ENCODE data around the gene PLXNA4. TPM values are rescaled to one million over a fixed set of nuclear protein-coding genes. Genes with fewer than 3 reads are reported as not detected.

The PLXNA4 gene
- total RNA-seq, 1 experiment from 2014 or later, result not detected

DNA sequence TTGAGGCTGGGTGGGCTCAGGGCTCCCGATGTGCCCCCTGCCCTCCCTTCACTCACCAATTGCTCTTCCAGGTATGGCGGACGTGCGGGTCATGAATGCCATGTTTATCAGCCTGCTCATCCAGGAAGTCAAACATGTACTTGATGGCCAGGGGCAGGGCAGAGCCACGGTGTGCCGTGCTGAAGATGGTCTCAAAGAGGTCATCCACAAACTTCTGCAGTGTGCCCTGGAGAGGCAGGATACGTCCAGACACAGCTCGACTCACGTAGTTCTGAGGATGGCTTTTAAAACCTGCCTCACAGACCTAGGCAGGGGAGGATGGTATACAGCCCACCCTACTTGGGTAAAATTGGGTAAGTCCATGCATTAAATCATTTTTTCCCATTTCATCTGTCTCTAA, 431.2 kb downstream of the PLXNA4 start:
- Mint-ChIP-seq H3K4me1 (ENCODE audit: insufficient read depth, unreplicated experiment) (peaks cover 6% of the 10 kb centered on the region), H3K27ac (ENCODE audit: low read depth, unreplicated experiment) (no peak overlapping the region), H3K9me3 (ENCODE audit: unreplicated experiment) (no peaks in the 10 kb centered on the region), H3K36me3 (ENCODE audit: insufficient read depth, unreplicated experiment) (no peaks in the 10 kb centered on the region), H3K4me3 (ENCODE audit: unreplicated experiment) (no peak overlapping the region), H3K27me3 (ENCODE audit: insufficient read depth, unreplicated experiment) (no peaks in the 10 kb centered on the region)
- TF ChIP-seq, protein P1, sequence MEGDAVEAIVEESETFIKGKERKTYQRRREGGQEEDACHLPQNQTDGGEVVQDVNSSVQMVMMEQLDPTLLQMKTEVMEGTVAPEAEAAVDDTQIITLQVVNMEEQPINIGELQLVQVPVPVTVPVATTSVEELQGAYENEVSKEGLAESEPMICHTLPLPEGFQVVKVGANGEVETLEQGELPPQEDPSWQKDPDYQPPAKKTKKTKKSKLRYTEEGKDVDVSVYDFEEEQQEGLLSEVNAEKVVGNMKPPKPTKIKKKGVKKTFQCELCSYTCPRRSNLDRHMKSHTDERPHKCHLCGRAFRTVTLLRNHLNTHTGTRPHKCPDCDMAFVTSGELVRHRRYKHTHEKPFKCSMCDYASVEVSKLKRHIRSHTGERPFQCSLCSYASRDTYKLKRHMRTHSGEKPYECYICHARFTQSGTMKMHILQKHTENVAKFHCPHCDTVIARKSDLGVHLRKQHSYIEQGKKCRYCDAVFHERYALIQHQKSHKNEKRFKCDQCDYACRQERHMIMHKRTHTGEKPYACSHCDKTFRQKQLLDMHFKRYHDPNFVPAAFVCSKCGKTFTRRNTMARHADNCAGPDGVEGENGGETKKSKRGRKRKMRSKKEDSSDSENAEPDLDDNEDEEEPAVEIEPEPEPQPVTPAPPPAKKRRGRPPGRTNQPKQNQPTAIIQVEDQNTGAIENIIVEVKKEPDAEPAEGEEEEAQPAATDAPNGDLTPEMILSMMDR (IDR thresholded peaks at IDR 0.05; ENCODE audit: unreplicated experiment), result no peak
- POLR2A ChIA-PET, result interaction anchor here (0.9 kb wide), 1 partner anchor 137 kb away, joined by 4 read pairs; no protein-coding TSS in a partner anchor
- CTCF ChIA-PET, result interaction anchor here (0.5 to 1.7 kb wide), 9 partner anchors 10 to 435 kb away, joined by 3 to 8 read pairs (median 4); no protein-coding TSS in a partner anchor
- no TSS peak for BruUV-seq (replicated peaks)
- no peak for DNase-seq (ENCODE audit: unreplicated experiment)
- intact Hi-C loops (cut with micrococcal nuclease), result loop anchor here (1.0 to 5.0 kb wide), 3 partner anchors 78 to 458 kb away; no protein-coding TSS in a partner anchor

DNA sequence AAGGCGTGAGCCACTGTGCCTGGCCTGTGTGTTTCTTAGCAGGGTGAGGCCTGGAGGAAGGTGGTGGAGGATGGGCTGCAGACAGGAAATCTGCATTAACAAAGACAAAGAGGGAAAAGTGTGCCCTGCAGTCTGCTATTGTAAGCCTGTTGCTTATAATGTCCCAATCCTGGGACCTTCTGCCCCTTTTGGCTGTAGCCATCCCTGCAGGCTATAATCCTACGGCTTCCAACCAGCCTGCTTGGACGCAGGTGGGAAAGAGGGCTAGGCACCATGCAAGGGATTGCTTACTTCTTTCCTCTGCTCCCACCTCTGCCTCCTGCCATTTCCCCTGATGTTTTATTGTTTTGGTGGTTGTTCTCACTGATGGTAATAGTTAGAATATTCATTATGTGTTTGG, 434.3 kb downstream of the PLXNA4 start:
- intact Hi-C loops (cut with micrococcal nuclease), result no loop called here
- Mint-ChIP-seq H3K27me3 (ENCODE audit: insufficient read depth, unreplicated experiment) (no peaks in the 10 kb centered on the region), H3K36me3 (ENCODE audit: insufficient read depth, unreplicated experiment) (no peaks in the 10 kb centered on the region), H3K9me3 (ENCODE audit: unreplicated experiment) (no peaks in the 10 kb centered on the region), H3K4me1 (ENCODE audit: insufficient read depth, unreplicated experiment) (peaks cover 10% of the 10 kb centered on the region), H3K27ac (ENCODE audit: low read depth, unreplicated experiment) (no peak overlapping the region), H3K4me3 (ENCODE audit: unreplicated experiment) (no peak overlapping the region)
- CTCF ChIA-PET, result no interaction called here
- BruUV-seq (replicated peaks), result no TSS peak
- POLR2A ChIA-PET, result no interaction called here
- no peak for DNase-seq (ENCODE audit: unreplicated experiment)
- TF ChIP-seq, protein P1 (IDR thresholded peaks at IDR 0.05; ENCODE audit: unreplicated experiment), result no peak

DNA sequence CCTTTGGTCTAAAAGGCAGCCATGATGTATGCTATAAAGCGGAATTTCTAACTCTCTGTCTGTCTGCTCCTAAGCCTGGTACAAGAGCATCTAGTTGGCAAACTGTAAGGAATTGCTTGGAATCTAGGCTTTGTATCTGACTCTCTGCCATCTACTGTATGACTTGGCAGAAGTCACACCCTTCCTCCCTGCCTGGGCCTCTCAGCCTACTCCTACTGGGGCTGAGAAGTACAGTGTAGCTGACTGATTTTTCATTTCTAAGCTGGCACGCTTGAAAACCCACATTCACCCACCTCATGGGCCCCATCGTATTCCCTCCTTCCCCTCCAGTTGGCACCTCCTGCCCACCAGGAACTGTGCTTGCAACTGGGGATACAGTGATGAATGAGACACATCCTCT, 435.2 kb downstream of the PLXNA4 start:
- Mint-ChIP-seq H3K4me3 (ENCODE audit: unreplicated experiment) (no peak overlapping the region), H3K36me3 (ENCODE audit: insufficient read depth, unreplicated experiment) (no peaks in the 10 kb centered on the region), H3K27ac (ENCODE audit: low read depth, unreplicated experiment) (no peak overlapping the region), H3K9me3 (ENCODE audit: unreplicated experiment) (no peaks in the 10 kb centered on the region), H3K4me1 (ENCODE audit: insufficient read depth, unreplicated experiment) (peaks cover 10% of the 10 kb centered on the region), H3K27me3 (ENCODE audit: insufficient read depth, unreplicated experiment) (no peaks in the 10 kb centered on the region)
- TF ChIP-seq, protein P1 (IDR thresholded peaks at IDR 0.05; ENCODE audit: unreplicated experiment), result no peak
- intact Hi-C loops (cut with micrococcal nuclease), result no loop called here
- ChIA-PET POLR2A (no interaction called here), CTCF (no interaction called here)
- no peak for DNase-seq (ENCODE audit: unreplicated experiment)
- BruUV-seq (replicated peaks), result no TSS peak

DNA sequence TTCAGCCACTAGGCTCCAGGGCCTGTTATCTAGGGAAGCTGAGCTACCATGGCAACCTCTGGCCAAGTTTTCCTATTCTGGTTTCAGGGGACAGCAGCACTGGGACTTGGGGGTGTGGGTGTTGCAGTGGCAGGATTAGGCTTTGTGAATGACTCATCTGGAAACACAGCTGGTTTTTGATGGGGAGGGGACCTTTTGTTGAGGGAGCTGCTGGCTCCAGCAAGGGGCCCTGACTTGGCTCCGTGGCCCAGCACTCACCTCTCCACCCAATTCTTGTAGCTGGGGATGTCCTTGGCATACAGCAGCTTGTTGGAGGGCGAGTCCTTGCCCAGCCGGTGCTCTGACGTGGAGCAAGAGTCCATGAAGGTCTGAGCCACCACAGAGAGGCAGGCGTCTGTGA, 435.9 kb downstream of the PLXNA4 start:
- no peak for DNase-seq (ENCODE audit: unreplicated experiment)
- CTCF ChIA-PET, result interaction anchor here (0.8 to 1.2 kb wide), 4 partner anchors 27 to 451 kb away, joined by 3 to 4 read pairs (median 4); no protein-coding TSS in a partner anchor
- no peak overlapping the region for H3K27ac Mint-ChIP-seq (ENCODE audit: low read depth, unreplicated experiment)
- no peaks in the 10 kb centered on the region for H3K9me3 Mint-ChIP-seq (ENCODE audit: unreplicated experiment)
- POLR2A ChIA-PET, result no interaction called here
- no peak overlapping the region for H3K4me3 Mint-ChIP-seq (ENCODE audit: unreplicated experiment)
- intact Hi-C loops (cut with micrococcal nuclease), result no loop called here
- TF ChIP-seq, protein P1 (IDR thresholded peaks at IDR 0.05; ENCODE audit: unreplicated experiment), result no peak
- H3K36me3 Mint-ChIP-seq (ENCODE audit: insufficient read depth, unreplicated experiment), result no peaks in the 10 kb centered on the region
- no TSS peak for BruUV-seq (replicated peaks)
- no peaks in the 10 kb centered on the region for H3K27me3 Mint-ChIP-seq (ENCODE audit: insufficient read depth, unreplicated experiment)
- H3K4me1 Mint-ChIP-seq (ENCODE audit: insufficient read depth, unreplicated experiment), result peaks cover 7% of the 10 kb centered on the region
